Cerebellar cortex (tissue), 1 donor: ENCODE measurements around the gene SORBS2.
"Not testable (repeated sequence)": the region's sequence is repeated elsewhere in the genome, so short reads cannot be mapped to it uniquely, and the experiment has no call there.

Experiments
- DNase-seq: peaks from one replicate; pipeline ENCODE4 v3.0.0-alpha.2; 2015; ENCODE audit warnings: low spot score

The SORBS2 gene

GRCh38 chr4:185559915-185560281 is 252.1 kb downstream of the SORBS2 start:
- no peak for DNase-seq

- DNase-seq: not testable (repeated sequence)
These were observed 252.6 kb downstream of the SORBS2 start for GRCh38 chr4:185559251-185559914.

GRCh38 chr4:185554365-185555126 is 257.4 kb downstream of the SORBS2 start:
- no peak for DNase-seq

GRCh38 chr4:185552254-185552653 is 259.7 kb downstream of the SORBS2 start:
- DNase-seq: no peak

GRCh38 chr4:185550933-185551332 is 261.1 kb downstream of the SORBS2 start:
- peak; percentile 77 for DNase-seq

GRCh38 chr4:185549095-185549639 is 262.8 kb downstream of the SORBS2 start:
- DNase-seq: no peak

GRCh38 chr4:185548587-185548986 is 263.4 kb downstream of the SORBS2 start:
- no peak for DNase-seq

- no peak for DNase-seq
These were observed 265.7 kb downstream of the SORBS2 start for GRCh38 chr4:185546335-185546734.

- no peak for DNase-seq
These were observed 269.2 kb downstream of the SORBS2 start for GRCh38 chr4:185542626-185543315.

- no peak for DNase-seq
These were observed 270.7 kb downstream of the SORBS2 start for GRCh38 chr4:185541251-185541727.

GRCh38 chr4:185540487-185541120 is 271.4 kb downstream of the SORBS2 start:
- no peak for DNase-seq

- DNase-seq: no peak
These were observed 272.0 kb downstream of the SORBS2 start for GRCh38 chr4:185540040-185540439.

GRCh38 chr4:185538806-185539205 is 273.2 kb downstream of the SORBS2 start:
- no peak for DNase-seq

GRCh38 chr4:185536411-185536709 is 275.6 kb downstream of the SORBS2 start:
- peak; percentile 25 for DNase-seq

GRCh38 chr4:185535612-185536410 is 276.2 kb downstream of the SORBS2 start:
- no peak for DNase-seq
